CD4-positive, alpha-beta memory T cell (primary cell): ENCODE measurements around the gene RPL29. TPM values are rescaled to one million over a fixed set of nuclear protein-coding genes. Genes with fewer than 3 reads are reported as not detected.

Experiments used
- CTCF ChIA-PET: fragments of 350-600 bp; sonication (Branson Sonifier 250); formaldehyde crosslinking; loops from one replicate; lab custom pipeline; 2021; ENCODE audit warnings: inconsistent platforms; ENCODE audit not compliant: partially characterized antibody; lab: Charles Lee
- POLR2A ChIA-PET: fragments of 350-600 bp; sonication (Branson Sonifier 250); formaldehyde crosslinking; loops from one replicate; lab custom pipeline; 2021; ENCODE audit not compliant: partially characterized antibody; lab: Charles Lee
- DNase-seq, 5 donors: peaks; one replicate each; pipeline versions ENCODE4 v3.0.0 to v3.0.0-alpha.2; 2020 to 2022; ENCODE audit warnings: mixed read lengths in 1 of 5
- H3K27ac ChIP-seq: one replicate; pipeline ENCODE4 v1.7.0; 2013; ENCODE audit warnings: low read depth, low read length
- H3K27me3 ChIP-seq: 2 replicates; pipeline ENCODE4 v1.7.0; 2013; ENCODE audit warnings: mild to moderate bottlenecking, low read length, moderate library complexity; ENCODE audit not compliant: insufficient read depth
- H3K36me3 ChIP-seq: 2 replicates; pipeline ENCODE4 v1.7.0; 2013; ENCODE audit warnings: mild to moderate bottlenecking, low read length, moderate library complexity; ENCODE audit not compliant: insufficient read depth
- H3K4me1 ChIP-seq: 2 replicates; pipeline ENCODE4 v1.7.0; 2013; ENCODE audit warnings: mild to moderate bottlenecking, low read length, moderate library complexity; ENCODE audit not compliant: insufficient read depth
- H3K4me3 ChIP-seq, 2 donors: one replicate each; pipeline ENCODE4 v1.7.0; 2013; ENCODE audit warnings: low read length in 2 of 2, mild to moderate bottlenecking in 1 of 2
- H3K9me3 ChIP-seq, 2 donors: one replicate each; pipeline ENCODE4 v1.7.0; 2013; ENCODE audit warnings: low read length in 2 of 2, control low read depth in 1 of 2; ENCODE audit not compliant: control insufficient read depth in 1 of 2
- H3K27ac Mint-ChIP-seq, 7 donors: one replicate each; pipeline ENCODE4 v1.8.0; 2020 to 2021; ENCODE audit warnings: mixed read lengths in 7 of 7, mild to moderate bottlenecking in 6 of 7, inconsistent platforms in 3 of 7, moderate library complexity in 3 of 7
- H3K27me3 Mint-ChIP-seq, 2 donors: one replicate each; pipeline ENCODE4 v1.8.0; 2020 to 2021; ENCODE audit warnings: mixed read lengths in 2 of 2
- H3K36me3 Mint-ChIP-seq, 2 donors: one replicate each; pipeline ENCODE4 v1.8.0; 2020 to 2021; ENCODE audit warnings: mixed read lengths in 2 of 2, inconsistent platforms in 1 of 2, mild to moderate bottlenecking in 1 of 2
- H3K4me1 Mint-ChIP-seq, 4 donors: one replicate each; pipeline ENCODE4 v1.8.0; 2020 to 2021; ENCODE audit warnings: mixed read lengths in 4 of 4, mild to moderate bottlenecking in 1 of 4
- H3K4me3 Mint-ChIP-seq, 8 donors: one replicate each; pipeline ENCODE4 v1.8.0; 2020 to 2021; ENCODE audit warnings: mixed read lengths in 8 of 8, mild to moderate bottlenecking in 7 of 8, moderate library complexity in 6 of 8, inconsistent platforms in 3 of 8
- H3K9me3 Mint-ChIP-seq, 8 donors: one replicate each; pipeline ENCODE4 v1.8.0; 2020 to 2021; ENCODE audit warnings: mixed read lengths in 8 of 8, mild to moderate bottlenecking in 5 of 8, inconsistent platforms in 3 of 8, moderate library complexity in 1 of 8
- intact Hi-C: fragments of 100-400 bp; cut with micrococcal nuclease; formaldehyde crosslinking; loops from one replicate; pipeline ENCODE4 v1.15.1; 2023
- polyA plus RNA-seq, 2 donors: library from polyadenylated mRNA; unstranded; fragments of 300-500 nt; fragmentation: Illumina TruSeq; gene quantifications; one replicate each; pipeline ENCODE4 v1.2.3, GENCODE V29; 2021
- total RNA-seq, 2 experiments: library from RNA; stranded (reverse); gene quantifications; one replicate each; pipeline ENCODE4 v1.2.3, GENCODE V29; 2021

Gene RPL29
- total and polyA plus RNA-seq, 4 experiments from 2014 or later: 967 to 1,467 (median 1,266) TPM

- H3K36me3 ChIP-seq: no peaks in the 10 kb centered on the region
- ChIA-PET POLR2A (interaction anchor here (0.8 to 4.6 kb wide), 4 partner anchors 9 to 35 kb away, joined by 3 to 25 read pairs (median 4); partner anchors contain the start of genes PCBP4 and RPL29), CTCF (no interaction called here)
- no peaks in the 10 kb centered on the region for H3K9me3 Mint-ChIP-seq
- no peak overlapping the region for H3K4me3 ChIP-seq
- DNase-seq: peak; percentile 44 to 78 (median 49)
- H3K27ac Mint-ChIP-seq: peak overlapping the region; percentile 73 to 94 (median 82)
- no peaks in the 10 kb centered on the region for H3K27me3 ChIP-seq
- H3K4me1 Mint-ChIP-seq: peaks cover 28 to 56% (median 45%) of the 10 kb centered on the region in 4 donors
- peak overlapping the region; percentile 49 to 80 (median 67) for H3K4me3 Mint-ChIP-seq
- H3K4me1 ChIP-seq: peaks cover 48% of the 10 kb centered on the region
- H3K36me3 Mint-ChIP-seq: peaks cover 0 to 5% of the 10 kb centered on the region in 2 donors
- intact Hi-C loops: no loop called here
- no peaks in the 10 kb centered on the region for H3K9me3 ChIP-seq
- peak overlapping the region; percentile 10 for H3K27ac ChIP-seq
- no peaks in the 10 kb centered on the region for H3K27me3 Mint-ChIP-seq
Observed at GRCh38 chr3:51977446-51978142, 18.1 kb downstream of the RPL29 start.

- Mint-ChIP-seq H3K9me3 (no peaks in the 10 kb centered on the region), H3K4me3 (peak overlapping the region; percentile 88 to 96 (median 93)), H3K4me1 (peaks cover 25 to 53% (median 38%) of the 10 kb centered on the region in 4 donors), H3K27ac (peak overlapping the region; percentile 68 to 96 (median 93)), H3K27me3 (no peaks in the 10 kb centered on the region), H3K36me3 (peaks cover 0 to 5% of the 10 kb centered on the region in 2 donors)
- Histone ChIP-seq H3K4me3 (peak overlapping the region; percentile 81 to 95), H3K36me3 (no peaks in the 10 kb centered on the region), H3K4me1 (peaks cover 34% of the 10 kb centered on the region), H3K27ac (peak overlapping the region; percentile 78), H3K27me3 (no peaks in the 10 kb centered on the region), H3K9me3 (no peaks in the 10 kb centered on the region)
- intact Hi-C loops: loop anchor here (1.0 kb wide), 1 partner anchor 7 kb away; the partner anchor contains the start of gene ACY1
- ChIA-PET CTCF (interaction anchor here (1.6 to 4.1 kb wide), 2 partner anchors 19 to 77 kb away, joined by 4 to 22 read pairs; partner anchors contain the start of gene RPL29), POLR2A (interaction anchor here (2.9 to 5.1 kb wide), 5 partner anchors 9 to 80 kb away, joined by 10 to 72 read pairs (median 25); partner anchors contain the start of genes DUSP7, PARP3, PCBP4 and RPL29)
- DNase-seq: peak in 1 of 5 donors; percentile 53
Observed at GRCh38 chr3:51975852-51976549, 19.7 kb downstream of the RPL29 start.

GRCh38 chr3:51974963-51975851 lies 20.5 kb downstream of the RPL29 start, which contains the start of gene ABHD14A:
Gene ABHD14A (plus strand): TSS chr3:51975064. CDS start chr3:51975136, 72 bp downstream.
- no peaks in the 10 kb centered on the region for H3K27me3 Mint-ChIP-seq
- peaks cover 28 to 53% (median 41%) of the 10 kb centered on the region in 4 donors for H3K4me1 Mint-ChIP-seq
- intact Hi-C loops: loop anchor here (1.0 to 5.0 kb wide), 5 partner anchors 8 to 1738 kb away; partner anchors contain the start of genes ACY1, GNAI2 and PARP3
- H3K9me3 Mint-ChIP-seq: no peaks in the 10 kb centered on the region
- Histone ChIP-seq H3K9me3 (no peaks in the 10 kb centered on the region), H3K27me3 (no peaks in the 10 kb centered on the region), H3K4me3 (peak within 1 kb of the TSS; percentile 81 to 95), H3K4me1 (peaks cover 32% of the 10 kb centered on the region), H3K36me3 (no peaks in the 10 kb centered on the region), H3K27ac (peak within 1 kb of the TSS; percentile 78)
- peak; percentile 75 to 80 (median 76) for DNase-seq
- POLR2A ChIA-PET: interaction anchor here (0.9 to 5.1 kb wide), 13 partner anchors 9 to 305 kb away, joined by 3 to 72 read pairs (median 10); partner anchors contain the start of genes ACY1, DUSP7, PARP3 and PCBP4
- H3K4me3 Mint-ChIP-seq: peak within 1 kb of the TSS; percentile 90 to 99 (median 96)
- H3K36me3 Mint-ChIP-seq: peaks cover 0 to 5% of the 10 kb centered on the region in 2 donors
- CTCF ChIA-PET: interaction anchor here (1.6 to 4.1 kb wide), 4 partner anchors 8 to 78 kb away, joined by 4 to 49 read pairs (median 34); partner anchors contain the start of genes ACY1, PARP3, RPL29 and RRP9
- H3K27ac Mint-ChIP-seq: peak within 1 kb of the TSS; percentile 68 to 98 (median 96)

DNA sequence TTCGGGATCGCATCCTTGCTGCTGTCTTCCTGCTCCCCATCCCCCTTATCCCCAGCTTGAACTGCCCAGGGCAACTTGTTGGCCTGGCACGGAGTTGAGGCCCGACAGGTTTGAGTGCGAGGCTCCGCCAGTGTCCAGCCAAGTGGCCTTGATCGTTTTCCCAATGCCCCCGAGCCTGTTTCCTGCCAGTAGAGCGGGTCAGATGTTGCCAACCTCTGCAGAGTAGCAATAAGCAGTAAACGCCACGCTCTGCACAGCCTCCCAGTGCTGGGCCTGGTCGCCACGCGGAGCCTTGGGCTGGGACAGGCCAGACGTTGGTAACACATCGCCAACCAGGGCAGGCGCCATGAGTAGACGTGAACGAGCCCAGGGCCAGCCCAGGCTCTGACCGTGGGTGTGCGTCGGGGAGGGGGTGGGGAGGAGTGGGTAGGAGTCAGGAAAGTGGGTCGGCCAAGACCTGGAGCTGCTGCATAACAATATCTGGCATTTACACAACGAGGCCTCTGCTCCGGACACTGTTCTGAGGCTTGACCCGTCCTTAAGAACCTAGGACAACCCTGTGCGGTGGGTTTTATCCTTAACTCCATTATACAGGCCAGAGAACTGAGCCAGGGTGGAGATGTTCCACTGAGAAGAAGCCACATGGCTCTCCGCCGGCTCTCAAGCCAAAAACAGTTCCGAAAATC lies 21.3 kb downstream of the RPL29 start:
- peak in 1 of 5 donors; percentile 37 for DNase-seq

DNA sequence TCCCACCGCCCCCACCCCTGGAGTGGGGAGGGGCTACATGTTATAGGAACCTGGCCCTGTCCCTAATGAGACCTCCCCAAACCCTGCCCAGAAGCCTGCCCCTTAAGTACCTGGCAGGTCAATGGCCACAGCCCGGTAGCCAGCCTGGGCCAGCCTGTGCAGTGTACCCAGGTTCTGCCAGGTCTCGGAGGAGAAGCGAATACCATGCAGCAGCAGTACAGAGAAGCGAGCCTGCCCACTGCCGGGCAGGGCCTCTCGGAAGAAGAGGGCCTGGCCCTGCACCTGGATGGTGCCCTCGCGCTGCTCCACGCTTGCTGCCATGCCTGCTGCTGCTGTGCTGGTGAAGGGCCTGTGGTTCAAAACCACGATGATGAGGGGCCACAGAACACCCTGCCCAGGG lies 24.3 kb downstream of the RPL29 start:
- POLR2A ChIA-PET: no interaction called here
- no peaks in the 10 kb centered on the region for H3K9me3 ChIP-seq
- H3K4me3 ChIP-seq: no peak overlapping the region
- H3K4me3 Mint-ChIP-seq: peak overlapping the region in 5 of 8 donors; percentile 31 to 69 (median 59)
- intact Hi-C loops: loop anchor here (5.0 kb wide), 1 partner anchor 1734 kb away; the partner anchor contains the start of gene GNAI2
- peaks cover 0 to 6% of the 10 kb centered on the region in 2 donors for H3K36me3 Mint-ChIP-seq
- no peaks in the 10 kb centered on the region for H3K36me3 ChIP-seq
- H3K27ac Mint-ChIP-seq: peak overlapping the region in 2 of 7 donors; percentile 41 to 76
- no peaks in the 10 kb centered on the region for H3K9me3 Mint-ChIP-seq
- no peaks in the 10 kb centered on the region for H3K27me3 Mint-ChIP-seq
- H3K27me3 ChIP-seq: no peaks in the 10 kb centered on the region
- peaks cover 32% of the 10 kb centered on the region for H3K4me1 ChIP-seq
- CTCF ChIA-PET: interaction anchor here (3.1 kb wide), 1 partner anchor 11 kb away, joined by 14 read pairs; the partner anchor contains the start of gene ACY1
- no peak overlapping the region for H3K27ac ChIP-seq
- H3K4me1 Mint-ChIP-seq: peaks cover 22 to 58% (median 40%) of the 10 kb centered on the region in 4 donors
- DNase-seq: peak in 1 of 5 donors; percentile 24

More for the DNA sequence above, 21.3 kb downstream of the RPL29 start:
- peaks cover 28 to 53% (median 41%) of the 10 kb centered on the region in 4 donors for H3K4me1 Mint-ChIP-seq
- peaks cover 32% of the 10 kb centered on the region for H3K4me1 ChIP-seq
- no peaks in the 10 kb centered on the region for H3K36me3 ChIP-seq
- H3K36me3 Mint-ChIP-seq: peaks cover 0 to 5% of the 10 kb centered on the region in 2 donors
- no peaks in the 10 kb centered on the region for H3K27me3 Mint-ChIP-seq
- H3K27ac Mint-ChIP-seq: peak overlapping the region; percentile 68 to 98 (median 96)
- intact Hi-C loops: loop anchor here (1.0 to 5.0 kb wide), 4 partner anchors 18 to 1737 kb away; partner anchors contain the start of genes GNAI2 and PARP3
- peak overlapping the region; percentile 78 for H3K27ac ChIP-seq
- H3K4me3 ChIP-seq: peak overlapping the region; percentile 81 to 95
- peak overlapping the region; percentile 90 to 99 (median 96) for H3K4me3 Mint-ChIP-seq
- no peaks in the 10 kb centered on the region for H3K9me3 ChIP-seq
- H3K27me3 ChIP-seq: no peaks in the 10 kb centered on the region
- no peaks in the 10 kb centered on the region for H3K9me3 Mint-ChIP-seq
- POLR2A ChIA-PET: interaction anchor here (0.9 to 5.1 kb wide), 20 partner anchors 8 to 475 kb away, joined by 3 to 72 read pairs (median 5); partner anchors contain the start of genes ACY1, ALAS1, DCAF1 and DUSP7
- CTCF ChIA-PET: interaction anchor here (0.8 to 4.1 kb wide), 13 partner anchors 9 to 223 kb away, joined by 3 to 49 read pairs (median 8); partner anchors contain the start of genes ACY1, PARP3, RPL29 and RRP9
